Lung microvascular endothelial cell (primary cell): ENCODE measurements around the gene ITGA6. TPM values are rescaled to one million over a fixed set of nuclear protein-coding genes. Genes with fewer than 3 reads are reported as not detected.
"Not testable (repeated sequence)": the region's sequence is repeated elsewhere in the genome, so short reads cannot be mapped to it uniquely, and the experiment has no call there.

Experiments
- DNase-seq, 2 donors: peaks; one replicate each; pipeline versions ENCODE4 v3.0.0 to v3.0.0-alpha.2; 2010; ENCODE audit warnings: low read depth in 2 of 2
- total RNA-seq: library from RNA; depleted of rRNA; stranded (reverse); fragments of >200 nt; gene quantifications from 2 replicates; pipeline ENCODE4 v1.2.1, GENCODE V29; 2014

Gene ITGA6
- total RNA-seq, 1 donor from 2014 or later = 91.1 TPM

- DNase-seq = no peak
Measured at GRCh38 chr2:172513935-172514586, 86.7 kb downstream of the ITGA6 start.

DNA sequence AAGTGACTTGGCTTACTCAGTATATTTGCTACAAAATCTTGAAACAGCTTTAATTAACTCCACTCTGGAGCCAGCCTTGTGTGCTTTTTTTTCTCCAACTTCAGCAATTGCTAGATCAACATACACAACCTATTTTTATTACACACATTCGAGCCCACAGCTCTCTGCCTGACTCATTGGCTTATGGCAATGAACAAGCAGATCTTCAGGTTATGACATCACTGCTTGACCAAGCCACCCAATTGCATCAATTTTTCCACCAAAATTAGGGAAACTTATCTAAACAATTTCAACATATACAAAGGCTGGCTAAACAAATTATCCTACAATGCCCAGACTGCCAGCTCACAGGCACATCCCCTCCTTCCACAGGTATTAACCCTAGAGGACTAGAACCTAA is 88.9 kb downstream of the ITGA6 start:
- peak in 1 of 2 donors; percentile 48 for DNase-seq

DNA sequence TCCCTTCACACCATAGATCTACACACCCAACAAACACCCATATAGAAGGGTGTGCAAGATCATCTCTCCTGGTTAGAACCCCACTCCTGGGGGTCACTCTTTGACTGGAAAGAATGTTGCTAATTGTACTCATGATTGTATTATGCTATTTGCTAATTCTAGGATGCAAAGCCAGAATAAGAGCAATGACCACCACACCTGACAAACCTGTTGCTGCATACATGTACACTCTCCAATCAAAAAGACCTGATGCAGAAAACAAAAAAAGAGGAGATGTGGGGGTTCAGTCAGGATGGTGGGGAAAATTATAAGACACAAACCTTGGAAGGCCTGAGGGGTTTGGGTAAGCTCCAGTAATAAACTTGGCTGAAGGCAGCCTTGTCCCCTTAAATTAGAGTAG is 91.6 kb downstream of the ITGA6 start:
- no peak for DNase-seq

- peak in 1 of 2 donors; percentile 5 for DNase-seq
Measured at GRCh38 chr2:172525601-172526000, 98.2 kb downstream of the ITGA6 start.

GRCh38 chr2:172531309-172531708 is 103.9 kb downstream of the ITGA6 start:
- no peak for DNase-seq

DNA sequence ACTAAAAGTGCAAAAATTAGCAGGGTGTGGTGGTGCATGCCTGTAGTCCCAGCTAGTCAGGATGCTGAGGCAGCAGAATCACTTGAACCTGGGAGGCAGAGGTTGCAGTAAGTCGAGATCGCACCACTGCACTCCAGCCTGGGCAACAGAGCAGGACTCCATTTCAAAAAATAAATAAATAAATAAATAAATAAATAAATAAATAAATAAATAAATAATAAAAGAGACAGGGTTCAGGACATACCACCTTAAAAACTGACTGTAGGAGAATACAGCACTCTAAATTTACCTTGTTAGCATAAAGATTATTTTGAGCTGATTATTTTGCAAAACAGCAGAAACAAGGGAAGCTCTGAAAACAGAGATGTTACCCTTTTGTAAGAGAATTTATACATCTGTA is 105.1 kb downstream of the ITGA6 start:
- DNase-seq = not testable (repeated sequence)

DNA sequence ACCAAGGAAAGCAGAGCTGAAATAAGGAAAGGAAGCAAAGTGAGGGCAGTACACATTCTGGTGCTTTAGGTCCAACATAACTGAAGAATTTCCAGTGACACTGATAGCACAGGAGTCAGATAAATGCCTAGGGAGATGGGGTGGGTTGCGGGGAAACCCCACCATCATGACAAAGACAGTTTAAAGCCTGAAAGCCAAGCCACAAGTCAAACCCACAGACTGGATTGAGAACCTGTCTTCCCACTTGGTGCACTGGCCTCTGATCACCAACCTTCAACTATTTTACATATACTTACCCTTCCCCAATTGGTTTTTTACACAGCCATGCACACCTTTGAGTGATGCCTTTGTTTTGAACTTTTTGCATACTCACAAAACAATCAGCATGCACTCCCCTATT is 106.3 kb downstream of the ITGA6 start:
- DNase-seq = no peak

- no peak for DNase-seq
Measured at GRCh38 chr2:172535119-172535518, 107.7 kb downstream of the ITGA6 start.

DNA sequence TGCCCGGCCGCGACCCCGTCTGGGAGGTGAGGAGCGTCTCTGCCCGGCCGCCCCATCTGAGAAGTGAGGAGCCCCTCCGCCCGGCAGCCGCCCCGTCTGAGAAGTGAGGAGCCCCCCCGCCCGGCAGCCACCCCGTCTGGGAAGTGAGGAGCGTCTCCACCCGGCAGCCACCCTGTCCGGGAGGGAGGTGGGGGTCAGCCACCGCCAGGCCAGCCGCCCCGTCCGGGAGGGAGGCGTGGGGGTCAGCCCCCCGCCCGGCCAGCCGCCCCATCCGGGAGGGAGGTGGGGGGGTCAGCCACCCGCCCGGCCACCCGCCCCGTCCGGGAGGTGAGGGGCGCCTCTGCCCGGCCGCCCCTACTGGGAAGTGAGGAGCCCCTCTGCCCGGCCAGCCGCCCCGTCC is 110.5 kb downstream of the ITGA6 start:
- DNase-seq = not testable (repeated sequence)

GRCh38 chr2:172539767-172540166 is 112.4 kb downstream of the ITGA6 start:
- DNase-seq = no peak

DNA sequence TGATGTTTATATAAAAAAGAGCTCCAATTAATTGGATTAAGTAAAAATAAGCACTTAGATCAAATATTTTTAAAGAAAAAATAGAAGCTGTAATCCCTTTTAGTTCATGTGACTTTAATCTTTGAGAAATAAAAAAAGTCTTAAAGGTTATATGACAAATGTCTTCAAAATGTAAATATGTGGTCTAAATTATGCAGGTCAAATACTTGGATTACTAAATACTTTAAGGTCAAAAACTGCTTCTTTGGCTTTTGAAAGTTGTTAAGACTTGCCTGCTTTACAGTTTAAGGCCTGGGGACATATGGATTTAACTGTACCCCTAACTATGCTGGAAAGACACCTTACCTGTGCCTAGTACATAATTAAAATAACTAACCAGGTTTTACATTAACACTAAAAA is 113.0 kb downstream of the ITGA6 start:
- no peak for DNase-seq

GRCh38 chr2:172545408-172546075 is 118.2 kb downstream of the ITGA6 start:
- no peak for DNase-seq

- DNase-seq = no peak
Measured at GRCh38 chr2:172549131-172549530, 121.7 kb downstream of the ITGA6 start.

GRCh38 chr2:172549802-172550201 is 122.4 kb downstream of the ITGA6 start:
- not testable (repeated sequence) for DNase-seq

DNA sequence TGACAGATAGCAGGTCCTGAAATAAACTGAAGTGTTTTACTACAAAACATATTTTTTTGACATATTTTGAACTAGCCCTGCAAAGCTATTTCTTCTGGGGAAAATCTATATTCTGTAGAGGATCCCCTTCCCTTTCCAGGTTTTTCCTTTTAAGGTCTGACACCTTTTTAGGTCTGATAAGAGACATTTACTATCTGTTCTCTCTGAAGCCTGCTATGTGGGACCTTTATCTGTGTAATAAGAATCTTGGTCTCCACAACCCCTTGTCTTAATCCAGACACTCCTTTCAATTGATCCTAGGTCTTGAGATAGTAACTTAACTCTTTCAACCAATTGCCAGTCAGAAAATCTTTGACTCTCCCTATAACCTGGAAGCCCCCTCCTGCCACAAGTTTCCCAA is 123.0 kb downstream of the ITGA6 start:
- no peak for DNase-seq

- DNase-seq = no peak
Measured at GRCh38 chr2:172551271-172551670, 123.9 kb downstream of the ITGA6 start.

DNA sequence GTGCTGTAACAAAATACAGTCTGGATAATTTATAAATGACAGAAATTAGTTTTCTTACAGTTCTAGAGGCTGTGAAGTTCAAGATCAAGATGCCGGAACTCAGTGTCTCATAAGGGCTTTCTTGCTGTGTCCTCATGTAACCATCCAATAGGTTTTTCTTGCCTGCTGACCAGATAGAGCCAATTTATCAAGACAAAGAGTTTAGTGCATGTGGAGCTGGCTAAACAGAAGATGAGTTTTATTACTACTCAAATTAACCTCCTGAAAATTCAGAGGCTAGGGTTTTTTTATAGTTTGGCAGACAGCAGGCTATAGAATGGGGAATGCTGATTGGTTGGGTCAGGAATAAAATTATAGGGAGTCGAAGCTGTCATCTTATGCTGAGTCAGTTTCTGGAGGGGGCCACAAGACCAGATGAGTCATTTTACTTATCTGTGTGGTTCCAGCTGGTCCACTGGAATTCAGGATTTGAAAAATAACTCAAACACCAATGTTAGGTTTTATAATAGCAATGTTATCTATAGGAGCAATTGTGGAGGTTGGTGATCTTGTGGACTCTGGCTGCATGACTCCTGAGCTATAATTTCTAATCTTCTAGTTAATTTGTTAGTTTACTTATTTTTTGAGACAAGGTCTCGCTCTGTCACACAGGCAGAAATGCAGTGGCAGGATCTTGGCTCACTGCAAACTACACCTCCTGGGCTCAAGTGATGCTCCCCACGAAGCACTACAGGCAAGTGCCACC is 125.3 kb downstream of the ITGA6 start:
- peak in 1 of 2 donors; percentile 82 for DNase-seq

- DNase-seq = peak; percentile 8 to 26
Measured at GRCh38 chr2:172554352-172555271, 127.2 kb downstream of the ITGA6 start.

- no peak for DNase-seq
Measured at GRCh38 chr2:172555272-172555521, 127.8 kb downstream of the ITGA6 start.
